Measurements from ENCODE around the gene CHRNA9. TPM values are rescaled to one million over a fixed set of nuclear protein-coding genes. Genes with fewer than 3 reads are reported as not detected.

The CHRNA9 gene
- polyA plus RNA-seq, 1 donor, result 0.07 TPM

DNA sequence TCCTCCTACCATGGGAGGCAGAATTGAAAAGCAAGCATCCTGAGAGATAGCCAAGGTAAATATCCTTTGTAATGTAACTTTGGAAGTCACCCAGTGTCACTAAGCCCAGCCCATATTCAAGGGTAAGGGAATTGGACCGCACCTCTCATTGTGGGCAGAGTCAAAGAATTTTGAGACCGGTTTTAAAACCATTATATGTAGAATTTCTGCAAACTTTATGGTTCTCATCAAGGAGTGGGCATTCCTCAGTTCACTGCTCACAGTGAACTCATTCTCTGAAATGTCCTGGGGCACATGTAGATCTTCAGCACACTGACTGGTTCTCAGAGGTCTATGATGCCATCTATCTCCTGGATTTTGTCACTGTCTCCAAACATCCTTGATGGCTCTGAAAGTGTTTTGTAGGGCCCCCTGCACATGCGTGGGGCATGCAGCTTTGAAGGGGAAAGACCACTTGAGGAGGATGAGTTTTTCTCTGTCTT is 35.3 kb upstream of the CHRNA9 start:
- WGBS (ENCODE audit: insufficient coverage, low lambda C conversion rate), result no CpG with 5 or more reads among the region's 3 CpGs
- Histone ChIP-seq H3K4me3 (ENCODE audit: low read length) (no peak overlapping the region), H3K4me1 (ENCODE audit: control insufficient read depth, insufficient read depth, low read length) (no peaks in the 10 kb centered on the region), H3K27me3 (ENCODE audit: control insufficient read depth, insufficient read depth, low read length) (no peaks in the 10 kb centered on the region), H3K36me3 (ENCODE audit: control insufficient read depth, insufficient read depth, low read length) (no peaks in the 10 kb centered on the region), H3K27ac (ENCODE audit: low read length) (no peak overlapping the region), H3K9me3 (ENCODE audit: control insufficient read depth, low read depth, low read length) (peaks cover 9% of the 10 kb centered on the region)
- DNase-seq, result no peak

DNA sequence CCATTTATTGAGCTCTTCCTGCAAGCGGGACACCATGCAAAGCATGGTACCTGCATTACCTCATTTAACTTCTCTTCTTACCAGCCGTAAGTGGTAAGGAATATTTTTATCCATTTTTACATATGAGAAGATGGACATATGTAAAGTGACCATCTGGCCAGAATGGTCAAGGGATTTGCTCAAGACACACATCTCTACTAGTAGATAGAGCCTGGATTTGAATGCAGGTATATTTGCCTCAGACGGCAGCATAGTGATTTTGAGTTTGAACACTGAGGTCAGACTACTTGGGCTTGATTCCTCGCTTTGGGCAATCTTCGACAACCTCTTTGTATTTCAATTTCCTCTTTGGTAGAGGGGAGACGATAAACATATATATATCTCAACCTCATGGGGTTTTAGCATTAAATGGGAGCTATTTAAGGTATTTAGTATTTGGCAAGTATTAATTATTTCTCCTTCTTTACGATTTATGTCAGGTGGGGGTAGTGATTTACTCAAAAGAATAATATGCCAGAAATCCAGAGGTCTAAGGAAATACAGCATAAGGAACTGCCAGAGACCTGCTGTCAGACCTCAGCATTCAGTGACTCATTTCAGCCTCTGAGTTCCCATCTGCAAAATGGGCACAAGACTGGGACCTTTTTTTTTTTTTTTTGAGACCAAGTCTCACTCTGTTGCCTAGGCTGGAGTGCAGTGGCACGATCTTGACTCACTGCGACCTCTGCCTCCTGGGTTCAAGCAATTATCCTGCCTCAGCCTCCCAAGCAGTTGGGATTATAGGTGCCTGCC is 34.6 kb upstream of the CHRNA9 start:
- no peak overlapping the region for H3K4me3 ChIP-seq (ENCODE audit: low read length)
- 100% methylated on average over 1 of the region's 9 CpGs for WGBS (ENCODE audit: insufficient coverage, low lambda C conversion rate)
- no peaks in the 10 kb centered on the region for H3K4me1 ChIP-seq (ENCODE audit: control insufficient read depth, insufficient read depth, low read length)
- no peaks in the 10 kb centered on the region for H3K36me3 ChIP-seq (ENCODE audit: control insufficient read depth, insufficient read depth, low read length)
- DNase-seq, result no peak
- peaks cover 2% of the 10 kb centered on the region for H3K9me3 ChIP-seq (ENCODE audit: control insufficient read depth, low read depth, low read length)
- H3K27ac ChIP-seq (ENCODE audit: low read length), result no peak overlapping the region
- no peaks in the 10 kb centered on the region for H3K27me3 ChIP-seq (ENCODE audit: control insufficient read depth, insufficient read depth, low read length)

DNA sequence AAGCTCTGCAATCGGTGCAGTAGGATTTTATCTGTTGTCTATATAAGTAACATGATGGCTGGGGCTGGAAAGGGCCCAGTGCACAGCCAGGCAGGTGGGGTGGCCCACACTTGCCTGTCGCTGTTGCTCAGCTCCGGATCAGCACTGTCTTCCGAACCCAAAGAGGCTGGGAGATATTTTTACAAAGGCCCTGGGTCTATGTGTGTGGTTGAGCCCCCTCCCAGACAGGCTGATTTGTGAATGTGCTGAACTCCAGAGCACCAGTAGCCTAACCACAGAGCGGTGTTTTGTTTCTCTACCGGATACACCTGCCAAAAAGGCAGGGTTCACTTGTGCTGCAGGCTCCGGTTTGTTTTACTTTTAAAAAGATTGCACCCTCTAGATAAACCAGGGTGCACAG is 33.5 kb upstream of the CHRNA9 start:
- no peaks in the 10 kb centered on the region for H3K4me1 ChIP-seq (ENCODE audit: control insufficient read depth, insufficient read depth, low read length)
- no CpG with 5 or more reads among the region's 7 CpGs for WGBS (ENCODE audit: insufficient coverage, low lambda C conversion rate)
- H3K36me3 ChIP-seq (ENCODE audit: control insufficient read depth, insufficient read depth, low read length), result no peaks in the 10 kb centered on the region
- H3K9me3 ChIP-seq (ENCODE audit: control insufficient read depth, low read depth, low read length), result no peaks in the 10 kb centered on the region
- H3K27ac ChIP-seq (ENCODE audit: low read length), result no peak overlapping the region
- H3K27me3 ChIP-seq (ENCODE audit: control insufficient read depth, insufficient read depth, low read length), result no peaks in the 10 kb centered on the region
- no peak for DNase-seq
- H3K4me3 ChIP-seq (ENCODE audit: low read length), result no peak overlapping the region

DNA sequence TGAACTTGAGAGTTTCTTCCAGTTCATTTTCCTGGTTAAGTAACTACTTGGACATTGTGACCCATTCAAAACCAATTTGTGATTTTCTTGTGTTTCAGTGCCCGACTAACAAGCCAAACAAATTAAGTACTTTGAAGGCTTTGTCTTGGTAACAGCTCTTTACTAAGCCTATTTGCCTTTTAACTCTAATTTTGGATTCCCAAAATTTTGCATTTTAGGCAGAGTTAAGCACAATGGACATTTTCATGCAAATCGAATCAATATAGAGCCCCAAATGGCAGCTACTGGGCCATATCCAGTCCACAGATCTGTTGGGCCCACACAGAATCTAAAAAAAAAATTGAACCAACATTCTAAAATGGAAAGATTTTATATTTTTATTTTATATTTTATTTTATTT is 31.4 kb upstream of the CHRNA9 start:
- Histone ChIP-seq H3K36me3 (ENCODE audit: control insufficient read depth, insufficient read depth, low read length) (no peaks in the 10 kb centered on the region), H3K4me1 (ENCODE audit: control insufficient read depth, insufficient read depth, low read length) (no peaks in the 10 kb centered on the region), H3K4me3 (ENCODE audit: low read length) (no peak overlapping the region), H3K27ac (ENCODE audit: low read length) (no peak overlapping the region), H3K27me3 (ENCODE audit: control insufficient read depth, insufficient read depth, low read length) (no peaks in the 10 kb centered on the region), H3K9me3 (ENCODE audit: control insufficient read depth, low read depth, low read length) (no peaks in the 10 kb centered on the region)
- DNase-seq, result no peak
- WGBS (ENCODE audit: insufficient coverage, low lambda C conversion rate), result 94% methylated on average over 2 of the region's 2 CpGs

DNA sequence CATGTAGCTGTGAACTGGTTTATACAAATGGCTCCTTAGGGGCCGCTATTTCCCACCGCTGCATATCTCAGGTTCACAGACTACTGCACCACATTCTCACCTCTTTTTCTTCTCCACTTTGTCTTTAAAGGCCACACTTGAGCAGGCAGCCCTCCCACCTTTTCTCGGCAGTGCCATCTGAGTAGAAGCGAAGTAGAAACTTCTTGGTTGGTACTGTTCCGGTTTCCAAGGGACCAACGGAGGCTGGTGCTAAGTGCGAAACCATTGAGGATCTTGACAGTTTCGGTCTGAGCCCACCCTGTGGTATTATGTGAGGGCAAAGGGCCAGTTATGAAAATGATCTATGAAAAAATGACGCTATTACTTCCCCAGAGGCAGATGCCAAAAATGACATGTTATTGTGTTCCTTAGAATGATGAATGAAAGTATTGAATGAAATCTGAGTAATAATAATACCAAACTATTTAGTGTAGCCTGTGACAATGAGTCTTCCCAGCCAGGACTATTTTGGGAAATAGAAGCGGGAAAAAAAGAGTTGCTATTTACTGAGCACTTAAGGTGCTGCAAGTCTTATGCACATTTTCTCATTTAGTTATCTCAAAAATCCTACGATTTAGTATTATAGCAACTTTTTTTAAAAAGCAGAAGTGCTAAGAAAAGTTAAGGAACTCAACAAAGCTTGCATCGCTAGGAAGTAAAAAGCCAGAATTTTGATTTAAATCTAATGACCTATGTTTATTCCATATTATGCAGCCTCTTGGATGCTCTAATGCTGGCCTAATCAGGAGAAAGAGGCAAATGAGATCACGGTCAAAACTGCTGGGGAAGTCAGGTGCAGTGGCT is 29.6 kb upstream of the CHRNA9 start:
- no peaks in the 10 kb centered on the region for H3K9me3 ChIP-seq (ENCODE audit: control insufficient read depth, low read depth, low read length)
- no peak overlapping the region for H3K27ac ChIP-seq (ENCODE audit: low read length)
- WGBS (ENCODE audit: insufficient coverage, low lambda C conversion rate), result 70% methylated on average over 2 of the region's 13 CpGs
- H3K27me3 ChIP-seq (ENCODE audit: control insufficient read depth, insufficient read depth, low read length), result no peaks in the 10 kb centered on the region
- no peak overlapping the region for H3K4me3 ChIP-seq (ENCODE audit: low read length)
- DNase-seq, result no peak
- H3K4me1 ChIP-seq (ENCODE audit: control insufficient read depth, insufficient read depth, low read length), result peaks cover 6% of the 10 kb centered on the region
- no peaks in the 10 kb centered on the region for H3K36me3 ChIP-seq (ENCODE audit: control insufficient read depth, insufficient read depth, low read length)

DNA sequence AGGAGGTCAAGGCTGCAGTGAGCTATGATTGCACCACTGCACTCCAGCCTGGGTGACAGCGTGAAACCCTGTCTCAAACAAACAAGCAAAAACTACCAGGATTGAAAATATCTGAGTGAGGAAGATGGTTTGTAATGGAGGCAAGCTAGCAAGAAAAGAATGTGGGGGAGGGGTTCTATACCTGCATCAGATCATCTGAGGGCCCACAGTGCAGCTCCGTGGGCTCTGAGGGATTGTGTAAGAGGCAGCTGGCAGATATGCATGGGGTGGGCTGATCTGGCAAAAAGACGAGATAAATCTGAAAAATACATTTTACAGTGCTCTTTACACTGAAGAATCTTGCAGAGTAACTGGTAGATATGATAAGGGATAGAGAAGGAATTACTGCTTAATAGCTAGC is 28.9 kb upstream of the CHRNA9 start:
- no CpG with 5 or more reads among the region's 3 CpGs for WGBS (ENCODE audit: insufficient coverage, low lambda C conversion rate)
- Histone ChIP-seq H3K9me3 (ENCODE audit: control insufficient read depth, low read depth, low read length) (no peaks in the 10 kb centered on the region), H3K27me3 (ENCODE audit: control insufficient read depth, insufficient read depth, low read length) (no peaks in the 10 kb centered on the region), H3K4me3 (ENCODE audit: low read length) (no peak overlapping the region), H3K36me3 (ENCODE audit: control insufficient read depth, insufficient read depth, low read length) (no peaks in the 10 kb centered on the region), H3K27ac (ENCODE audit: low read length) (no peak overlapping the region), H3K4me1 (ENCODE audit: control insufficient read depth, insufficient read depth, low read length) (peaks cover 6% of the 10 kb centered on the region)
- no peak for DNase-seq

DNA sequence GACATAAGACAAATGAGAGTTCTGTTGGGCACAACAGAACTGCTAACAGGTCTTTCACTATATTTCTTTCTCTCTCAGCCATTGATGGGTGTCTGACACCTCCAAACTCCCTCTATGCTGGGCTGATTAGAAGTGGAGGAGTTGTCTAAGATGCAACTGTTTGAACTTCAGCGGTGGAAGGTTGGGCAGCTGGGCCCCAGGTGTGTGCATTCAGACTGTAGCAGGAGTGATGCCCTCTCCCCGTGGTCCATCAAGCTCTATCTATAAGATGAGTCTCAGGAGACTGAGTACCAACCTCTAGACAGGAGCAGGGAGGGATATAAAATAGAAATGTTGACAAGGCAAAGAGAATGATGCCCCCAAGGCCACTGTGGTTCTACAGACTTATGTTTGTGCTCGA is 28.2 kb upstream of the CHRNA9 start:
- H3K27ac ChIP-seq (ENCODE audit: low read length), result no peak overlapping the region
- no peak for DNase-seq

DNA sequence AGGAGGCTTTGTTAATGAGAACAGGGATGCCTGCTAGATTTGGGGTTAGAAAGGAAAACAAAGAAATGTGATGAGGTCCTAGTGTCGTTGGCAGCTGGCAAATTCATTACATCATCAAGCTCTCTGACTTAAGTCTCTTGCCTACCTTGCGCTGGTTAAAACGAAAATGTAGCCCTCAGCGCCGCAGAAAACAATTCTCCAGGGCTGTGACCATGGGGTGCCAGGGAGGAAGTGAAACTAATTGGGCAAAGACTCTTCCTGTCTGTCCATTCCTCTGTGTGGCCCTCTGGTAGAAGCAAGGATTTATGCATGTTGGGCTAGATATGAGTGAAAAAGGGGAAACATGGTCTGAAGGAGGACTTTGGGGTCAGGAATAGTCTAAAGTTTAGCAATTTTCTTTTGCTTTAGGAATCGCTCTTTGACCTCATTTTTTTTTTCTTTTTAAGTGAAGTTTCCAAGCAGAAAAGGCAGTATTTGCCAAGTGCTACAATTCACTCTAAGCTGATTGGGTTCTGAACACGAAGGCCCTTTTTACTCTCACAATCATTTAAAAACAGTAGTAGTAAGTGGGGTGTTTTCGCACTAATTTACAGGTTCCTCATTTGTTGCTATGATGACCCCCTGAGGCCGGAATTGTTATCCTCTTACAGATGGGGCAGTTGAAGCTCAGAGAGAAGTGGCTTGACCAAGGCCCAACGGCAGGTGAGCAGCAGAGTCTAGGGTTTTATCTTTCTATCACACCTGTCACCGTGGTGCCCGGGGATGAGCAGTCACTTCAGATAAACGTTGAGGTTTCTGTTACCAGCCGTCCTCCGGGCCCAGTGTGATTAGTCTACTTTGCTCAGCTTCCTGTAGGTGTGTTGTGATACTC is 27.3 kb upstream of the CHRNA9 start:
- Histone ChIP-seq H3K4me3 (ENCODE audit: low read length) (no peak overlapping the region), H3K4me1 (ENCODE audit: control insufficient read depth, insufficient read depth, low read length) (peaks cover 21% of the 10 kb centered on the region), H3K9me3 (ENCODE audit: control insufficient read depth, low read depth, low read length) (no peaks in the 10 kb centered on the region), H3K36me3 (ENCODE audit: control insufficient read depth, insufficient read depth, low read length) (no peaks in the 10 kb centered on the region), H3K27me3 (ENCODE audit: control insufficient read depth, insufficient read depth, low read length) (no peaks in the 10 kb centered on the region), H3K27ac (ENCODE audit: low read length) (no peak overlapping the region)
- 40% methylated on average over 2 of the region's 15 CpGs for WGBS (ENCODE audit: insufficient coverage, low lambda C conversion rate)
- no peak for DNase-seq

More for the DNA sequence above, 28.2 kb upstream of the CHRNA9 start:
- H3K9me3 ChIP-seq (ENCODE audit: control insufficient read depth, low read depth, low read length), result no peaks in the 10 kb centered on the region
- peaks cover 12% of the 10 kb centered on the region for H3K4me1 ChIP-seq (ENCODE audit: control insufficient read depth, insufficient read depth, low read length)
- H3K4me3 ChIP-seq (ENCODE audit: low read length), result no peak overlapping the region
- no peaks in the 10 kb centered on the region for H3K36me3 ChIP-seq (ENCODE audit: control insufficient read depth, insufficient read depth, low read length)
- WGBS (ENCODE audit: insufficient coverage, low lambda C conversion rate), result 100% methylated on average over 1 of the region's 3 CpGs
- no peaks in the 10 kb centered on the region for H3K27me3 ChIP-seq (ENCODE audit: control insufficient read depth, insufficient read depth, low read length)

DNA sequence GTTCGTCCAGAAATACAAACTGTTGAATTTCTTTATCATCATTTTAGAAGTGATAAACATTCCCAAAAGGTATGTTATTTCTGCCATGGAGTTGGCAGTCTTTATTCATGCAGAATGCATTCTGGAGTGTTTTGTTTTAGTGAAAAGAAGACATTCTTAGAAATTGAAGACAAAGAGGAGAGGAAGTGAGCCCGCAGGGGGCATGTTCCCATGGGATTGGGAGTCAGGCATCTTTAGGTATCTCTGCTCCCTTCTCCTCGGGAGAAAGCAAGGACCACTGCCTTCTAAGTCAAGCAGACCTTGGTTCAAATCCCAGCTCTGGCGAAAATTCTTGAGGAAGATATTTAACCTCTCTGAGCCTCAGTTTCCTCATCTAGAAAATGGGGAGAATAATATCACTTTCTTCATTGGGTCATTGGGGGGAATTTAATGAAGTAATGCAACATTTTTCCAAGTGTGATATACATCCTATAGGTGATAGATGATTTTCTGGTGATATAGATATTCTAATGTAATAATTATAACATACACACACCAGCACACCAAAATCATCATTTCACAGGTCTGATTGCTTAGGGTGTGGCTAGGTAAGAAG is 26.5 kb upstream of the CHRNA9 start:
- Histone ChIP-seq H3K27me3 (ENCODE audit: control insufficient read depth, insufficient read depth, low read length) (no peaks in the 10 kb centered on the region), H3K9me3 (ENCODE audit: control insufficient read depth, low read depth, low read length) (no peaks in the 10 kb centered on the region), H3K27ac (ENCODE audit: low read length) (no peak overlapping the region), H3K4me1 (ENCODE audit: control insufficient read depth, insufficient read depth, low read length) (peaks cover 22% of the 10 kb centered on the region), H3K36me3 (ENCODE audit: control insufficient read depth, insufficient read depth, low read length) (no peaks in the 10 kb centered on the region), H3K4me3 (ENCODE audit: low read length) (no peak overlapping the region)
- no CpG with 5 or more reads among the region's 4 CpGs for WGBS (ENCODE audit: insufficient coverage, low lambda C conversion rate)
- no peak for DNase-seq
